CD14-positive monocyte (primary cell): ENCODE measurements around the gene CD2AP. TPM values are rescaled to one million over a fixed set of nuclear protein-coding genes. Genes with fewer than 3 reads are reported as not detected.

Source experiments
- DNase-seq, 3 donors: peaks; one replicate each; pipeline ENCODE4 v3.0.0-alpha.2; 2011 to 2022
- H2AFZ ChIP-seq: 2 replicates; pipeline ENCODE4 v1.6.0; 2012; ENCODE audit warnings: mild to moderate bottlenecking, low read depth, low read length, inconsistent platforms; ENCODE audit not compliant: insufficient read depth, poor library complexity, severe bottlenecking
- H3K27ac ChIP-seq, 2 donors: 1 replicate in 1 of 2; 2 replicates in 1 of 2; pipeline ENCODE4 v1.5.1; 2012 to 2013; ENCODE audit warnings: low read length in 2 of 2, control low read depth in 1 of 2, inconsistent platforms in 1 of 2, low read depth in 1 of 2, mild to moderate bottlenecking in 1 of 2
- H3K27me3 ChIP-seq, 2 donors: one replicate each; pipeline versions ENCODE4 v1.6.0 to v1.6.1; 2011 to 2013; ENCODE audit warnings: low read length in 2 of 2; ENCODE audit not compliant: control insufficient read depth in 2 of 2, insufficient read depth in 2 of 2
- H3K36me3 ChIP-seq, 2 donors: replicated peaks in 1 of 2; 1 replicate in 1 of 2; 2 replicates in 1 of 2; pipeline versions ENCODE4 v1.5.1 to v1.6.1; 2012 to 2013; ENCODE audit warnings: low read length in 2 of 2, control low read depth in 1 of 2, inconsistent platforms in 1 of 2, mild to moderate bottlenecking in 1 of 2; ENCODE audit not compliant: insufficient read depth in 2 of 2, control insufficient read depth in 1 of 2
- H3K4me1 ChIP-seq, 2 donors: 1 replicate in 1 of 2; 2 replicates in 1 of 2; pipeline versions ENCODE4 v1.5.1 to v1.6.1; 2012 to 2013; ENCODE audit warnings: low read length in 2 of 2, control low read depth in 1 of 2, inconsistent platforms in 1 of 2, mild to moderate bottlenecking in 1 of 2, moderate library complexity in 1 of 2; ENCODE audit not compliant: insufficient read depth in 2 of 2, control insufficient read depth in 1 of 2
- H3K4me2 ChIP-seq: replicated peaks from 2 replicates; pipeline ENCODE3; 2012; ENCODE audit warnings: low read length, moderate library complexity, mild to moderate bottlenecking; ENCODE audit not compliant: poor library complexity, severe bottlenecking; ENCODE audit errors: extremely low read depth
- H3K4me3 ChIP-seq, 3 experiments: fragments of 200-600 bp in 1 of 3; sonication (generic) in 1 of 3; replicated peaks in 1 of 3; 1 replicate in 2 of 3; 2 replicates in 1 of 3; pipeline ENCODE4 v1.5.1; 2011 to 2013; ENCODE audit warnings: low read length in 3 of 3, mild to moderate bottlenecking in 3 of 3, control low read depth in 2 of 3, low read depth in 2 of 3, inconsistent platforms in 1 of 3, moderate library complexity in 1 of 3
- H3K79me2 ChIP-seq: 2 replicates; pipeline ENCODE4 v1.6.0; 2012; ENCODE audit warnings: mild to moderate bottlenecking, control low read depth, inconsistent platforms, low read length, moderate library complexity; ENCODE audit not compliant: insufficient read depth
- H3K9ac ChIP-seq: 2 replicates; pipeline ENCODE4 v1.6.0; 2017; ENCODE audit warnings: low read length, mild to moderate bottlenecking; ENCODE audit not compliant: insufficient read depth, poor library complexity, severe bottlenecking
- H3K9me3 ChIP-seq, 2 donors: replicated peaks in 1 of 2; 1 replicate in 1 of 2; 2 replicates in 1 of 2; pipeline versions ENCODE4 v1.5.1 to v1.6.1; 2012 to 2013; ENCODE audit warnings: low read length in 2 of 2, control low read depth in 1 of 2; ENCODE audit not compliant: control insufficient read depth in 1 of 2, insufficient read depth in 1 of 2
- H4K20me1 ChIP-seq: 2 replicates; pipeline ENCODE4 v1.6.0; 2012; ENCODE audit warnings: mild to moderate bottlenecking, low read length, control low read depth, moderate library complexity; ENCODE audit not compliant: insufficient read depth
- H3K27ac Mint-ChIP-seq, 7 donors: one replicate each; pipeline ENCODE4 v1.8.0; 2020; ENCODE audit warnings: mild to moderate bottlenecking in 7 of 7, mixed read lengths in 7 of 7, moderate library complexity in 6 of 7, inconsistent platforms in 2 of 7
- H3K27me3 Mint-ChIP-seq, 3 donors: one replicate each; pipeline ENCODE4 v1.8.0; 2021 to 2022; ENCODE audit warnings: low read depth in 3 of 3, mild to moderate bottlenecking in 3 of 3, mixed read lengths in 3 of 3, moderate library complexity in 3 of 3, inconsistent platforms in 1 of 3
- H3K36me3 Mint-ChIP-seq, 2 donors: one replicate each; pipeline ENCODE4 v1.8.0; 2020; ENCODE audit warnings: mixed read lengths in 2 of 2, inconsistent platforms in 1 of 2, mild to moderate bottlenecking in 1 of 2
- H3K4me1 Mint-ChIP-seq: one replicate; pipeline ENCODE4 v1.8.0; 2020; ENCODE audit warnings: mild to moderate bottlenecking, mixed read lengths
- H3K4me3 Mint-ChIP-seq, 2 donors: one replicate each; pipeline ENCODE4 v1.8.0; 2020; ENCODE audit warnings: mild to moderate bottlenecking in 2 of 2, mixed read lengths in 2 of 2, moderate library complexity in 1 of 2
- H3K9me3 Mint-ChIP-seq, 7 donors: one replicate each; pipeline ENCODE4 v1.8.0; 2020 to 2022; ENCODE audit warnings: mixed read lengths in 7 of 7, mild to moderate bottlenecking in 6 of 7, moderate library complexity in 6 of 7, inconsistent platforms in 2 of 7
- WGBS: methylation state at CpG from one replicate; pipeline ENCODE4 v1.1.5; 2013; ENCODE audit warnings: missing lambda C conversion rate; ENCODE audit not compliant: insufficient coverage; 5-methylcytosine and 5-hydroxymethylcytosine counted together
- intact Hi-C, 2 donors: fragments of 100-400 bp; cut with micrococcal nuclease; formaldehyde crosslinking; loops; one replicate each; pipeline versions ENCODE4 v1.15.0 to v1.15.1; 2023
- polyA plus RNA-seq, 3 donors: library from polyadenylated mRNA; depleted of rRNA in 1 of 3; unstranded in 2 of 3; stranded (reverse) in 1 of 3; fragments of 300-500 nt in 2 of 3; fragments of >200 nt in 1 of 3; fragmentation: Illumina TruSeq in 2 of 3; gene quantifications; 1 replicate in 2 of 3; 2 replicates in 1 of 3; pipeline ENCODE4 v1.2.3, GENCODE V29; 2012 to 2021
- TF ChIP-seq, protein P1 (sequence below): fragments of 200-600 bp; IDR thresholded peaks from one replicate; pipeline ENCODE4 v1.8.0; 2022; ENCODE audit warnings: antibody characterized with exemption, mild to moderate bottlenecking

The CD2AP gene
- polyA plus RNA-seq, 3 donors: 1.5 to 2.4 (median 2.0) TPM

DNA sequence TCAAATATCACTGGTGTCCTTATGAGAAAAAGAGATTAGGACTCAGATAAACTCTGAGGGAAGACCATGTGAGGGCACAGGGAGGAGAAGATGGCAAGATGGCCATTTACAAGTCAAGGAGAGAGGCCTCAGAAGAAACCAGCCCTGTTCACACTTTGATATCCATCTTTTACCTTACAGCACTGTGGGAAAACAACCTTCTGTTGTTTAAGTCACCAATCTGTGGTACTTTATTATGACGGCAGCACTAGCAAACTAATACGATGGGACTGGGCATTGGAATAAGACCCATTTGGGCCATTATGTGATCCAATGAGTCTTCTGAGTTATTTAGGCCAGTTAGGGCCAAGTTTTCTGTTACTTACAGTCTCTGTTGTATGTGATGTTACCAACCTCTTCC is 26.4 kb upstream of the CD2AP start:
- Histone ChIP-seq H3K4me1 (no peaks in the 10 kb centered on the region), H3K4me2 (no peak overlapping the region), H3K27me3 (no peaks in the 10 kb centered on the region), H3K79me2 (no peaks in the 10 kb centered on the region), H4K20me1 (no peaks in the 10 kb centered on the region), H3K9ac (no peak overlapping the region), H3K36me3 (no peaks in the 10 kb centered on the region), H3K27ac (no peak overlapping the region), H2AFZ (no peak overlapping the region), H3K9me3 (no peaks in the 10 kb centered on the region), H3K4me3 (no peak overlapping the region)
- no peaks in the 10 kb centered on the region for H3K9me3 Mint-ChIP-seq
- no peaks in the 10 kb centered on the region for H3K4me1 Mint-ChIP-seq
- WGBS: 100% methylated on average over 2 of the region's 2 CpGs
- H3K27me3 Mint-ChIP-seq: peaks cover 0 to 3% (median 2%) of the 10 kb centered on the region in 3 donors
- intact Hi-C loops: no loop called here
- H3K36me3 Mint-ChIP-seq: no peaks in the 10 kb centered on the region
- DNase-seq: no peak
- TF ChIP-seq, protein P1, sequence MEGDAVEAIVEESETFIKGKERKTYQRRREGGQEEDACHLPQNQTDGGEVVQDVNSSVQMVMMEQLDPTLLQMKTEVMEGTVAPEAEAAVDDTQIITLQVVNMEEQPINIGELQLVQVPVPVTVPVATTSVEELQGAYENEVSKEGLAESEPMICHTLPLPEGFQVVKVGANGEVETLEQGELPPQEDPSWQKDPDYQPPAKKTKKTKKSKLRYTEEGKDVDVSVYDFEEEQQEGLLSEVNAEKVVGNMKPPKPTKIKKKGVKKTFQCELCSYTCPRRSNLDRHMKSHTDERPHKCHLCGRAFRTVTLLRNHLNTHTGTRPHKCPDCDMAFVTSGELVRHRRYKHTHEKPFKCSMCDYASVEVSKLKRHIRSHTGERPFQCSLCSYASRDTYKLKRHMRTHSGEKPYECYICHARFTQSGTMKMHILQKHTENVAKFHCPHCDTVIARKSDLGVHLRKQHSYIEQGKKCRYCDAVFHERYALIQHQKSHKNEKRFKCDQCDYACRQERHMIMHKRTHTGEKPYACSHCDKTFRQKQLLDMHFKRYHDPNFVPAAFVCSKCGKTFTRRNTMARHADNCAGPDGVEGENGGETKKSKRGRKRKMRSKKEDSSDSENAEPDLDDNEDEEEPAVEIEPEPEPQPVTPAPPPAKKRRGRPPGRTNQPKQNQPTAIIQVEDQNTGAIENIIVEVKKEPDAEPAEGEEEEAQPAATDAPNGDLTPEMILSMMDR: no peak
- no peak overlapping the region for H3K4me3 Mint-ChIP-seq
- H3K27ac Mint-ChIP-seq: no peak overlapping the region

DNA sequence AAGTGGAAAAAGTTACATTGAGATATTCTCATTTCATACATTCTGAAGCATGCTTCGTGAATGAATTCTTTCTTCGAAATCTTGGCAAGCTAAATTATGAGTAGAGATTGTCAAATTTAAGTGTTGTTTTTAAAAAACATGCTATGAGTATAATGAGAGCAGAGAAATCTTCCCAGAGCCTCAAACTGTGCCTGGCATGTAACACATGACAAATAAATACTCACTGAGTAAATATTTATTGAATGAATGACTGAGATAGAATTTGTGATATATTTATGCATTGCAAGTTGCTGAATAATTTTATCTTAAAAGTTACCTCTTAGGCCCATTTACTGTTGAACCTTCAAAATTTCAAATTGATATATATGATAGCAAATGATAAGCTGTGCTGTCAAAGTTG is 24.7 kb upstream of the CD2AP start:
- H2AFZ ChIP-seq: no peak overlapping the region
- H4K20me1 ChIP-seq: no peaks in the 10 kb centered on the region
- no peaks in the 10 kb centered on the region for H3K36me3 ChIP-seq
- H3K27ac Mint-ChIP-seq: no peak overlapping the region
- peaks cover 0 to 3% (median 2%) of the 10 kb centered on the region in 3 donors for H3K27me3 Mint-ChIP-seq
- TF ChIP-seq, protein P1: no peak
- no peak overlapping the region for H3K4me2 ChIP-seq
- no peaks in the 10 kb centered on the region for H3K27me3 ChIP-seq
- WGBS: no CpG with 5 or more reads among the region's 2 CpGs
- H3K9me3 Mint-ChIP-seq: no peaks in the 10 kb centered on the region
- H3K4me3 Mint-ChIP-seq: no peak overlapping the region
- no peak for DNase-seq
- H3K79me2 ChIP-seq: no peaks in the 10 kb centered on the region
- intact Hi-C loops: no loop called here
- H3K4me1 ChIP-seq: no peaks in the 10 kb centered on the region
- H3K27ac ChIP-seq: no peak overlapping the region
- no peaks in the 10 kb centered on the region for H3K36me3 Mint-ChIP-seq
- H3K4me3 ChIP-seq: no peak overlapping the region
- no peaks in the 10 kb centered on the region for H3K4me1 Mint-ChIP-seq
- H3K9ac ChIP-seq: no peak overlapping the region
- H3K9me3 ChIP-seq: no peaks in the 10 kb centered on the region
